Smooth muscle cell (in vitro differentiated cells): ENCODE measurements around the gene FXYD3. TPM values are rescaled to one million over a fixed set of nuclear protein-coding genes. Genes with fewer than 3 reads are reported as not detected.

Experiments used
- DNase-seq: peaks from one replicate; lab custom pipeline; 2025; ENCODE audit not compliant: unreplicated experiment; lab: John Stamatoyannopoulos, UW
- H2AFZ ChIP-seq: fragments of 200-600 bp; sonication (generic); 2 replicates; pipeline ENCODE4 v1.6.0; 2016; ENCODE audit warnings: antibody characterized with exemption, low read depth, mild to moderate bottlenecking
- H3F3A ChIP-seq: fragments of 200-600 bp; sonication (generic); 2 replicates; pipeline ENCODE4 v1.6.0; 2017; ENCODE audit warnings: antibody characterized with exemption, low read depth
- H3K27ac ChIP-seq: fragments of 200-600 bp; sonication (generic); 2 replicates; pipeline ENCODE4 v1.5.1; 2016; ENCODE audit warnings: low read depth, mild to moderate bottlenecking
- H3K27me3 ChIP-seq: fragments of 200-600 bp; sonication (generic); 2 replicates; pipeline ENCODE4 v1.6.1; 2016; ENCODE audit warnings: low read depth, mild to moderate bottlenecking
- H3K36me3 ChIP-seq: fragments of 200-600 bp; sonication (generic); 2 replicates; pipeline ENCODE4 v1.5.1; 2016; ENCODE audit warnings: low read depth
- H3K4me1 ChIP-seq: fragments of 200-600 bp; sonication (generic); 2 replicates; pipeline ENCODE4 v1.5.1; 2016; ENCODE audit warnings: low read depth
- H3K4me2 ChIP-seq: fragments of 200-600 bp; sonication (generic); 2 replicates; pipeline ENCODE4 v1.6.0; 2016; ENCODE audit warnings: mild to moderate bottlenecking
- H3K4me3 ChIP-seq: fragments of 200-600 bp; sonication (generic); 2 replicates; pipeline ENCODE4 v1.5.1; 2016; ENCODE audit warnings: mild to moderate bottlenecking
- H3K79me2 ChIP-seq: fragments of 200-600 bp; sonication (generic); 2 replicates; pipeline ENCODE4 v1.6.0; 2016; ENCODE audit warnings: low read depth, mild to moderate bottlenecking
- H3K9ac ChIP-seq: fragments of 200-600 bp; sonication (generic); 2 replicates; pipeline ENCODE4 v1.6.0; 2016; ENCODE audit warnings: low read depth
- H3K9me3 ChIP-seq: fragments of 200-600 bp; sonication (generic); replicated peaks from 2 replicates; pipeline ENCODE4 v1.5.1; 2016; ENCODE audit warnings: low read depth
- H4K20me1 ChIP-seq: fragments of 200-600 bp; sonication (generic); 2 replicates; pipeline ENCODE4 v1.6.0; 2016; ENCODE audit warnings: low read depth
- WGBS: methylation state at CpG from one replicate; pipeline ENCODE4 v1.1.7; 2016; ENCODE audit warnings: low lambda C conversion rate; 5-methylcytosine and 5-hydroxymethylcytosine counted together
- polyA plus RNA-seq: library from polyadenylated mRNA; unstranded; fragments of >200 nt; fragmentation: Nextera tagmentation; extraction: Ambion mirVana; gene quantifications from 2 replicates; pipeline ENCODE4 v1.2.1, GENCODE V29; 2016
- total RNA-seq: library from RNA; depleted of rRNA; stranded (reverse); fragments of >200 nt; gene quantifications from 2 replicates; pipeline ENCODE4 v1.2.3, GENCODE V29; 2014
- TF ChIP-seq, protein P1 (sequence below): fragments of 200-600 bp; sonication (generic); IDR thresholded peaks from 2 replicates; pipeline ENCODE4 v1.5.1; 2017; ENCODE audit warnings: borderline replicate concordance, mild to moderate bottlenecking, antibody characterized with exemption; ENCODE audit not compliant: insufficient read depth, poor library complexity, severe bottlenecking

Gene FXYD3
- total and polyA plus RNA-seq, 2 experiments from 2014 or later: 23.0 to 37.0 TPM

DNA sequence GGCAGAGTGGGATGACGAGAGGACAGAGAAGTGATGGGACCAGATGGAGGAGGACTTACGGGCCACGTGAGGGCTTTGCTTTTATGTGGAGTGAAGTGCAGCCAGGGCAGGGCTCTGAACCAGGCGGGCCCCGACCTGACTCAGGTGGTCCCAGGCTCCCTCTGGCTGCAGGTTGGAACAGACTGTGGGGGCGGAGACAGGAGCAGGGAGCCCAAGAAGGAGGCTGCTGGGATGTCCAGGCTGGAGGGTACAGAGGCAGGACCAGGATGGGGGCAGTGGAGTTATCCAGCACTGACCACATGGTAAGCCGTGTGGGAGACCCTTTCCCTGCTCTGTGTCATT, 41.0 kb downstream of the FXYD3 start:
- H3K27me3 ChIP-seq: no peaks in the 10 kb centered on the region
- H3K27ac ChIP-seq: no peak overlapping the region
- H2AFZ ChIP-seq: no peak overlapping the region
- H3K36me3 ChIP-seq: peaks cover 4% of the 10 kb centered on the region
- WGBS: 84% methylated on average over 7 of the region's 7 CpGs
- peaks cover 5% of the 10 kb centered on the region for H3K4me1 ChIP-seq
- no peaks in the 10 kb centered on the region for H4K20me1 ChIP-seq
- TF ChIP-seq, protein P1, sequence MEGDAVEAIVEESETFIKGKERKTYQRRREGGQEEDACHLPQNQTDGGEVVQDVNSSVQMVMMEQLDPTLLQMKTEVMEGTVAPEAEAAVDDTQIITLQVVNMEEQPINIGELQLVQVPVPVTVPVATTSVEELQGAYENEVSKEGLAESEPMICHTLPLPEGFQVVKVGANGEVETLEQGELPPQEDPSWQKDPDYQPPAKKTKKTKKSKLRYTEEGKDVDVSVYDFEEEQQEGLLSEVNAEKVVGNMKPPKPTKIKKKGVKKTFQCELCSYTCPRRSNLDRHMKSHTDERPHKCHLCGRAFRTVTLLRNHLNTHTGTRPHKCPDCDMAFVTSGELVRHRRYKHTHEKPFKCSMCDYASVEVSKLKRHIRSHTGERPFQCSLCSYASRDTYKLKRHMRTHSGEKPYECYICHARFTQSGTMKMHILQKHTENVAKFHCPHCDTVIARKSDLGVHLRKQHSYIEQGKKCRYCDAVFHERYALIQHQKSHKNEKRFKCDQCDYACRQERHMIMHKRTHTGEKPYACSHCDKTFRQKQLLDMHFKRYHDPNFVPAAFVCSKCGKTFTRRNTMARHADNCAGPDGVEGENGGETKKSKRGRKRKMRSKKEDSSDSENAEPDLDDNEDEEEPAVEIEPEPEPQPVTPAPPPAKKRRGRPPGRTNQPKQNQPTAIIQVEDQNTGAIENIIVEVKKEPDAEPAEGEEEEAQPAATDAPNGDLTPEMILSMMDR: no peak
- H3F3A ChIP-seq: no peaks in the 10 kb centered on the region
- H3K4me2 ChIP-seq: no peak overlapping the region
- H3K4me3 ChIP-seq: no peak overlapping the region
- DNase-seq: no peak
- H3K79me2 ChIP-seq: no peaks in the 10 kb centered on the region
- no peaks in the 10 kb centered on the region for H3K9me3 ChIP-seq
- H3K9ac ChIP-seq: no peak overlapping the region

DNA sequence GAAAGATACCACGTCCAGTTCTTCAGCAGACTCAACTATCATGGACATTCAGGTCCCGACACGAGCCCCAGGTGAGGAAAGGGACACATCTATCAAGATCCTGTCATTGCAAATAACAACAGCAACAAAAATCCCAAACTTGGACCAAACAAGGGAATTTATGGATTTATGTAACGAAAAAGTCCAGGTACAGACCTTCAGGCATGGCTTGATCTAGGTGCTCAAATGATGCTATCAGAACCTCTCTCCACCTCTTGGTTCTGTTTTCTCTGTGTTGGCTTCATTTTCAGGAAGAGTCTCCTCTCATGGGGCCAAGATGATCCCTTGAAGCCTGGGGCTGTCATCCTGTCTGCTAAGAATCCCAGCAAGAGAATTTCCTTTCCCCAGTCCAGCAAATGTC, 41.8 kb downstream of the FXYD3 start:
- Histone ChIP-seq H3F3A (no peaks in the 10 kb centered on the region), H3K4me2 (no peak overlapping the region), H3K4me3 (no peak overlapping the region), H3K27me3 (no peaks in the 10 kb centered on the region), H3K36me3 (peaks cover 12% of the 10 kb centered on the region), H3K27ac (no peak overlapping the region), H4K20me1 (no peaks in the 10 kb centered on the region), H3K9ac (no peak overlapping the region), H2AFZ (no peak overlapping the region), H3K9me3 (no peaks in the 10 kb centered on the region), H3K79me2 (no peaks in the 10 kb centered on the region), H3K4me1 (peaks cover 5% of the 10 kb centered on the region)
- TF ChIP-seq, protein P1: no peak
- WGBS: 97% methylated on average over 4 of the region's 4 CpGs
- no peak for DNase-seq

DNA sequence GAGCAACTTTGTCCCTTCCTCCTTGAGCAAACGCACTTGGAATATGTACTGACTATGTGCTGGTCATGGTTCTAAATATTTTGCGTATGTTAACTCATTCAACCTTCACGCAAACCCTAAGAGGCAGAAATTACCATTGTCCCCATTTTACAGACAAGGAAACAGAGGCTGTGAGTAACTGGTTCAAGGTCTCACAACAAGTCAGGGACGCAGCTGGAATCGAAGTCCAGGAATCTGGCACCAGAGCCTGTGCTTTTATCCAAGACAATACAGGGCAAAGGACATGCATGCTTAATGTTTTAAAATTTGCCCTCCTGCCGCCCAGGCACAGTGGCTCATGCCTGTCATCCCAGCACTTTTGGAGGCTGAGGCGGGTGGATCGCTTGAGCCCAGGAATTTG, 44.0 kb downstream of the FXYD3 start:
- H4K20me1 ChIP-seq: no peaks in the 10 kb centered on the region
- peaks cover 28% of the 10 kb centered on the region for H3K36me3 ChIP-seq
- H3K4me2 ChIP-seq: no peak overlapping the region
- no peaks in the 10 kb centered on the region for H3K79me2 ChIP-seq
- DNase-seq: no peak
- H3F3A ChIP-seq: no peaks in the 10 kb centered on the region
- no peaks in the 10 kb centered on the region for H3K27me3 ChIP-seq
- no peak overlapping the region for H3K4me3 ChIP-seq
- H3K4me1 ChIP-seq: peaks cover 5% of the 10 kb centered on the region
- no peak overlapping the region for H3K27ac ChIP-seq
- 90% methylated on average over 8 of the region's 8 CpGs for WGBS
- H2AFZ ChIP-seq: no peak overlapping the region
- TF ChIP-seq, protein P1: no peak
- no peak overlapping the region for H3K9ac ChIP-seq
- peaks cover 5% of the 10 kb centered on the region for H3K9me3 ChIP-seq

DNA sequence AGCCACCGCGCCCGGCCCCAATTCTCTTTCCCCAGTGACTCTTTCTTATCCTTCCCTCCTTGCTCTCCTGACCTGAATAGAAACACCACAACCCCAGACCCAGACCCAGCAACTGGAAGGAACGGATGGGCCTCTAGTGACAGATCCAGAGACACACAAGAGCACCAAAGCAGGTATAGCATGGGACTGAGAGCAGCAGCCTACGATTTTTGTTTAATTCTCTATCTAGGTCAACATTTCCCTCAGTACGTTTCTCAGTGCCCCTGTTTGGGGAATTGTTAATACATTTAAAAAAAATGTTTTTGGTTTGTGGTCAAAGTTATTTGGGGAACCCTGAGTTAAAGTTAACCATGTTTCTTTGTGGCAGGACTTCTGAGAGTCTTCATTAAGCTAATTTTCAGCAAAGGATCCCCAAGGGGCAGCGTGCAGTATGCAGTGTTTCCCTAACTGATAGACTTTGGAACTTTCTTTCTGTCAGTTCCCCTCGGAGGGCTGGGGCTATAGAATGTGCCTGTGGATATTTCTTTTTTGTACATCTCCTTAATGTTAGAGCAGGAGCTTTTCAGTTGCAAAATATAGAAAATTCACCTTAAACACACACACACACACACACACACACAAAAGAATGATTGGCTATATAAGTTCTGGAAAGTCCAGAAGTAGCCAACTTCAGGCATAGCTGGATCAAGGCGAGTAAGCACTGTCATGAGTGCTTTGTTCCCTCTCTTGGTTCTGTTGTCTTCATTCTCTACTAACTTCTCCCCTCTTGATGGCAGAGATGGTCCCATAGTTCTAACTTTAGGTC, 45.2 kb downstream of the FXYD3 start:
- Histone ChIP-seq H3K27ac (no peak overlapping the region), H3K79me2 (no peaks in the 10 kb centered on the region), H3K4me3 (no peak overlapping the region), H3K4me2 (no peak overlapping the region), H3K9me3 (peaks cover 9% of the 10 kb centered on the region), H4K20me1 (no peaks in the 10 kb centered on the region), H3K4me1 (no peaks in the 10 kb centered on the region), H3K36me3 (peaks cover 41% of the 10 kb centered on the region), H3F3A (no peaks in the 10 kb centered on the region), H3K27me3 (no peaks in the 10 kb centered on the region), H3K9ac (no peak overlapping the region), H2AFZ (no peak overlapping the region)
- 96% methylated on average over 9 of the region's 9 CpGs for WGBS
- DNase-seq: no peak
- TF ChIP-seq, protein P1: no peak
